MM.1S (cell line): Measurements from ENCODE around the gene CCN5.

Experiments used
- CTCF ChIP-seq: fragments of 300-600 bp; sonication (generic); IDR thresholded peaks from 2 replicates; pipeline ENCODE4 v1.5.1; 2016; ENCODE audit warnings: antibody characterized with exemption, low read length, mixed read lengths
- EZH2 ChIP-seq: fragments of 300-600 bp; sonication (generic); optimal IDR thresholded peaks from 2 replicates; pipeline ENCODE3; 2017; ENCODE audit warnings: low read depth, mild to moderate bottlenecking, antibody characterized with exemption, low read length, mixed read lengths

- TF ChIP-seq CTCF (no peak), EZH2 (no peak)
These were observed 47.4 kb downstream of the CCN5 start for GRCh38 chr20:44762466-44763140.
